Stimulated activated naive CD8-positive, alpha-beta T cell treated with anti-CD3 and anti-CD28 coated beads, Interleukin-15, Interleukin-2, amounts not matched to agents 100 ng/mL and 50 ng/mL, for 24 hours (primary cell): Measurements from ENCODE around the gene TNFRSF13B.
"Not testable (repeated sequence)": the region's sequence is repeated elsewhere in the genome, so short reads cannot be mapped to it uniquely, and the experiment has no call there.

Experiments used
- H3K27ac Mint-ChIP-seq: one replicate; pipeline ENCODE4 v1.8.0; 2021; ENCODE audit warnings: mild to moderate bottlenecking, mixed read lengths
- H3K27me3 Mint-ChIP-seq: one replicate; pipeline ENCODE4 v1.8.0; 2021; ENCODE audit warnings: mixed read lengths
- H3K36me3 Mint-ChIP-seq: one replicate; pipeline ENCODE4 v1.8.0; 2021; ENCODE audit warnings: low read depth, mixed read lengths
- H3K4me1 Mint-ChIP-seq: one replicate; pipeline ENCODE4 v1.8.0; 2021; ENCODE audit warnings: low read depth, mixed read lengths
- H3K4me3 Mint-ChIP-seq: one replicate; pipeline ENCODE4 v1.8.0; 2021; ENCODE audit warnings: mild to moderate bottlenecking, mixed read lengths
- H3K9me3 Mint-ChIP-seq: one replicate; pipeline ENCODE4 v1.8.0; 2021; ENCODE audit warnings: mixed read lengths

The TNFRSF13B gene

DNA sequence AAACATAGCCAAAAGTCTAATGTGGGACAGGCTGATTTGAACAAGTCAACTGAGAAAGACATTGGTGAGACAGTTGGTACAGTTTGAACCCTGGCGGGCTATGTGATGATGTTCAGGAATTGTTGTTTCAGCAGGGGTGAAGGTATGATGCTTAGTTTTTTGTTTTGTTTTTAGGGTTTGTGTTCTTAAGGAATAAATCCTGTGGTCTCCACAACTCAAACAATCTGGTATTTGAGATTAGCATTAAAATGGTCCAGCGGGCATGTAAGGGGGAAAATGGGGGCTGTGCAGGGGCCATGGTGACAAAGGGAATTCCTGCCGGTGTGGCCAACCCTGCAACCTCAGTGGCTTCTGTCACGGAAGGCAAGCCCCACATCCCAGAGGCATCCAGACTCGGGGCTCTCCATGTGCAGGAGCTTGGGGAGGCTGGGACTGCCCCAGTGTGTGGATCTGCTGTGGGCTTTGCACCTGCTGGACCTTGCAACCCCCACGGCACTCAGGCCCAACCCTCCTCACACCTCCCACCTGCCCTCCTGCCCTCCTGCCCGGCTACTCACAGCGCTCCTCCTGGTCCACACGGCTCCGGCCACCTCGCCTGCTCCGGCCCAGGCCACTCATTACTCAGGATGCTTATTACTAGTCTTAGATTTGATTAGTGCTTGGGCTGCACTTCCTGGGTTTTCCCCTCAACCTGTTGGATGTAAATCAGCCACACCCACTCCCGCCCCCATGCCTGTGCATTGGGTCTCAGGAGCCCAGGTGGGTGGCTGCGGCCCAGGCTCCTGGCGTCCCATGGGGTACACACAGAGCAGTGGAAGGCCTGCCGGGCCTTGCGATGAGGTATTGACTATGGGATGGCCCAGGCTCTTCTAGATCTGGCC, at the start of gene TNFRSF13B:
TSS of gene TNFRSF13B (minus strand) at position 661 of the 881 bp plus-strand sequence. CDS start at position 618, 43 bp downstream.
- Mint-ChIP-seq H3K4me1 (peaks cover 29% of the 10 kb centered on the region), H3K27ac (no peak within 1 kb of the TSS)

GRCh38 chr17:17021194-17021863, 49.4 kb upstream of the TNFRSF13B start:
- Mint-ChIP-seq H3K9me3 (no peaks in the 10 kb centered on the region), H3K27ac (no peak overlapping the region), H3K4me1 (peaks cover 19% of the 10 kb centered on the region), H3K36me3 (no peaks in the 10 kb centered on the region), H3K4me3 (no peak overlapping the region), H3K27me3 (no peaks in the 10 kb centered on the region)

More for the DNA sequence above, at the start of gene TNFRSF13B:
- Mint-ChIP-seq H3K27me3 (peaks cover 6% of the 10 kb centered on the region), H3K36me3 (no peaks in the 10 kb centered on the region), H3K4me3 (no peak within 1 kb of the TSS), H3K9me3 (no peaks in the 10 kb centered on the region)

GRCh38 chr17:17020821-17021193, 48.9 kb upstream of the TNFRSF13B start:
- Mint-ChIP-seq H3K27me3 (no peaks in the 10 kb centered on the region), H3K4me3 (no peak overlapping the region), H3K36me3 (no peaks in the 10 kb centered on the region), H3K9me3 (no peaks in the 10 kb centered on the region), H3K27ac (no peak overlapping the region), H3K4me1 (peaks cover 24% of the 10 kb centered on the region)

DNA sequence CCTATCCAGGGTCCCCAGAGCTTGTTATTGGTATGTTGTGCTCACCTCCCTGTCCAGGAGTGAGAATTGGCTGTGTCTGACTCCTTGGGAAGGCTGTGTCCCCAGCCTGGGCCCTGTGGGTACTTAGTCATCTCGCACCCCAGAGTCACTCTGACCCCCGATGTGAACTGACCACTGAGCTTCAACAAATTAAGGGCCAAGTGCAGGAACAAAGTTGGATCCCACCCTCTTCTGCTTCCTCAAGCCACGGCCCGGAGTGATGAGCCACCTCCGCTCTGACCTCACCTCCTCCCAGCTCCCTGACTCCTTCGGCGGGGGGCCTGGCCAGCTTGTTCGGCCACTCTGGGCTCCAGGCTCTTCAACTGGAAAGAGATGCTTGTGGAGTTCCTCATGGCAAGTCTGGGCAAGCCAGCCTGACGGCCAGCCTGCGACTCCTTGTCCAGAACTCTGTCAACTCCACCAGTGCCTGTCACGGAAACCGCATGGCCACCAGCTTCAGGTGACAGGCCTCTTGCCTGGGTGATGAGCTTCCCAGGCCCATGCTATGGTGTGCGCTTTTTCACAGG, 48.1 kb upstream of the TNFRSF13B start:
- no peak overlapping the region for H3K27ac Mint-ChIP-seq
- no peaks in the 10 kb centered on the region for H3K36me3 Mint-ChIP-seq
- H3K4me1 Mint-ChIP-seq, result peaks cover 33% of the 10 kb centered on the region
- no peaks in the 10 kb centered on the region for H3K27me3 Mint-ChIP-seq
- H3K4me3 Mint-ChIP-seq, result no peak overlapping the region
- no peaks in the 10 kb centered on the region for H3K9me3 Mint-ChIP-seq

DNA sequence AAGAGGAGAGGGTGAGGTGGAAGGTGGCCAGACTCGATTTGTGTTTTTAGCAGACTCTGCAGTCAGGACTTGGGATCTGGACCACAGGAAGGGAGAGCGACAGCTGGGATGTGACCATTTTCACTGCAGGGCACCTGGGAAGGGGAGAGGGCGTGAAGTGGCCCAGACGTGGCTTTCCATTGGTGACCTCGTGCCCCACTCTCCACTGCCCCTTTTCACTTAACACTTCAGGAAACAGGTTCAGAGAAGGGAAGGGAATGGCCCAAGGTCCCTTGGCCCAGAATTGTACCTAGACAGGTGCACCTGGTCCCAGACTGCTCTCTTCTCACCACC, 47.5 kb upstream of the TNFRSF13B start:
- Mint-ChIP-seq H3K27me3 (no peaks in the 10 kb centered on the region), H3K4me1 (peaks cover 35% of the 10 kb centered on the region), H3K36me3 (no peaks in the 10 kb centered on the region), H3K27ac (no peak overlapping the region), H3K9me3 (no peaks in the 10 kb centered on the region), H3K4me3 (no peak overlapping the region)

- Mint-ChIP-seq H3K27me3 (no peaks in the 10 kb centered on the region), H3K36me3 (no peaks in the 10 kb centered on the region), H3K4me3 (no peak overlapping the region), H3K9me3 (no peaks in the 10 kb centered on the region), H3K27ac (peak overlapping the region; percentile 39), H3K4me1 (peaks cover 35% of the 10 kb centered on the region)
Measured at GRCh38 chr17:17018612-17019429, 46.9 kb upstream of the TNFRSF13B start.

- Mint-ChIP-seq H3K9me3 (no peaks in the 10 kb centered on the region), H3K27me3 (no peaks in the 10 kb centered on the region), H3K4me1 (peaks cover 35% of the 10 kb centered on the region), H3K4me3 (no peak overlapping the region), H3K36me3 (no peaks in the 10 kb centered on the region), H3K27ac (peak overlapping the region; percentile 39)
Measured at GRCh38 chr17:17018021-17018441, 46.1 kb upstream of the TNFRSF13B start.

- H3K27me3 Mint-ChIP-seq, result no peaks in the 10 kb centered on the region
- H3K4me3 Mint-ChIP-seq, result no peak overlapping the region
- H3K4me1 Mint-ChIP-seq, result peaks cover 35% of the 10 kb centered on the region
- no peak overlapping the region for H3K27ac Mint-ChIP-seq
- H3K9me3 Mint-ChIP-seq, result no peaks in the 10 kb centered on the region
- no peaks in the 10 kb centered on the region for H3K36me3 Mint-ChIP-seq
Measured at GRCh38 chr17:17017343-17018014, 45.6 kb upstream of the TNFRSF13B start.

- Mint-ChIP-seq H3K27ac (peak overlapping the region; percentile 12), H3K4me1 (peaks cover 35% of the 10 kb centered on the region)
- not testable (repeated sequence) for H3K27me3 Mint-ChIP-seq, H3K9me3 Mint-ChIP-seq, H3K36me3 Mint-ChIP-seq, H3K4me3 Mint-ChIP-seq
Measured at GRCh38 chr17:17016199-17017197, 44.6 kb upstream of the TNFRSF13B start.

GRCh38 chr17:17015230-17015629, 43.3 kb upstream of the TNFRSF13B start:
- Mint-ChIP-seq H3K4me1 (peaks cover 35% of the 10 kb centered on the region), H3K27ac (no peak overlapping the region), H3K9me3 (no peaks in the 10 kb centered on the region), H3K36me3 (no peaks in the 10 kb centered on the region), H3K4me3 (no peak overlapping the region), H3K27me3 (no peaks in the 10 kb centered on the region)

DNA sequence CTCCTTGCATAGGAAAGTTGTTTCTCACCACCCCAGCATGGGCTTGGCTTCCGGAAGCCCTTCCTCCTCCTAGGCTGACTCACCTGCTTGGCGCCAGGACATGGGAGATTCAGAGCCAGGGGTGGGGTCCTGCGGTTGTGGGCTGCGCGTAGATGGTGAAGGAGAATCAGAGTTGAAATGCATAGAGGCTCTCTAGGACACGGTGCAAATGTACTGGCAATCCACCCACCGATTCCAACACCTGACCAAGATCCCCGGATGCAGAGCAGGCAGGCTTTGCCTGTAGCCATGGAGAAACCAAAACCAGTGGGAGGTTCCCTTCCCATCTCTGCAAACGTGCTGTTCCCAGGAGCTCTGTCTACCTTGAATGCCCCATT, 42.8 kb upstream of the TNFRSF13B start:
- H3K36me3 Mint-ChIP-seq, H3K4me3 Mint-ChIP-seq, H3K9me3 Mint-ChIP-seq, H3K27me3 Mint-ChIP-seq, H3K27ac Mint-ChIP-seq: not testable (repeated sequence)
- peaks cover 35% of the 10 kb centered on the region for H3K4me1 Mint-ChIP-seq

- peaks cover 35% of the 10 kb centered on the region for H3K4me1 Mint-ChIP-seq
Measured at GRCh38 chr17:17013828-17014747, 42.2 kb upstream of the TNFRSF13B start.

More at GRCh38 chr17:17013828-17014747, 42.2 kb upstream of the TNFRSF13B start:
- not testable (repeated sequence) for H3K36me3 Mint-ChIP-seq, H3K27ac Mint-ChIP-seq, H3K9me3 Mint-ChIP-seq, H3K4me3 Mint-ChIP-seq, H3K27me3 Mint-ChIP-seq
